GM12873 (cell line): ENCODE measurements around the gene VIPR2.

ENCODE experiments used
- TF ChIP-seq, protein P1 (sequence below): IDR thresholded peaks from 2 replicates; pipeline ENCODE4 v1.5.1; 2012; ENCODE audit warnings: low read depth, mild to moderate bottlenecking, moderate library complexity, low read length, control low read depth; ENCODE audit not compliant: insufficient read depth; ENCODE audit errors: missing control alignments

The VIPR2 gene, protein sequence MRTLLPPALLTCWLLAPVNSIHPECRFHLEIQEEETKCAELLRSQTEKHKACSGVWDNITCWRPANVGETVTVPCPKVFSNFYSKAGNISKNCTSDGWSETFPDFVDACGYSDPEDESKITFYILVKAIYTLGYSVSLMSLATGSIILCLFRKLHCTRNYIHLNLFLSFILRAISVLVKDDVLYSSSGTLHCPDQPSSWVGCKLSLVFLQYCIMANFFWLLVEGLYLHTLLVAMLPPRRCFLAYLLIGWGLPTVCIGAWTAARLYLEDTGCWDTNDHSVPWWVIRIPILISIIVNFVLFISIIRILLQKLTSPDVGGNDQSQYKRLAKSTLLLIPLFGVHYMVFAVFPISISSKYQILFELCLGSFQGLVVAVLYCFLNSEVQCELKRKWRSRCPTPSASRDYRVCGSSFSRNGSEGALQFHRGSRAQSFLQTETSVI

DNA sequence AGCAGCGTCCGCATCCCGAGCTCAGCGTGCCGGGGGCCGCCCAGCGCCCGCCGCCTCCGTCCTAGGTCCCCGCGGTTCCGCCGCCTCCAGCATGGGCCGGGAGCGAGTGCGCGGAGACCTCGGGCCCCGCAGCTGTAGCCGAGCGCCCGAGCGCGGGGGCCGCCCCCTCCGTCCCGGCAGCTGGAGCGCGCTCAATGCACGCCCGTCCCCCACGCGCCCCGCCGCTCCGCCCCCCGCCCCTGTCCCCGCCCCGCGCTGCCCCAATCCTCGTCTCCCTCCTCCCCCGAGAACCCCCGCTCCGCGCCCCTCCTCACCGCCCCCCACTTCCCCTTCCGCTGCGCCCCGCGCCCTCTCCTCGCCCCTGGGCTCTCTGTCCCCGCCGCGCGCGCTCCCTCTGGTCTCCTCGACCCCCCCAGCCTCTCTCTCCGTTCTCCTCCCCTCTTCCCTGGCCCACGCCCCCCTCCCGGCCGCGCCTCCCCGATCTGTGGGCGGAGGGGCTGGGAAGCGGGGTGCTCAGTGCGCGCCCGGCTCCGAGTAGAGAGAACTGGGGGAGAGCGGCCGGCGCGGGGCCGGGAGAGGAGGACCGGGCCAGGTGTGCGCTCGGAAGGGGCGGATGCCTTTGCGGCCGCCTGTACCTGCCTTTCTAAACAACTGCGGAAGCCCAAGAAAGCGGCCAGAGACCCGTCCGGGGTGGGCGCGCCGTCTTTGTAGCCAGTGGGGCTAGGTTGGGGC, at the start of gene VIPR2:
Gene VIPR2, minus strand, starts transcription at position 110 of the 732 bp plus-strand sequence. Its CDS starts 96 bp downstream, at position 14.
- TF ChIP-seq, protein P1, sequence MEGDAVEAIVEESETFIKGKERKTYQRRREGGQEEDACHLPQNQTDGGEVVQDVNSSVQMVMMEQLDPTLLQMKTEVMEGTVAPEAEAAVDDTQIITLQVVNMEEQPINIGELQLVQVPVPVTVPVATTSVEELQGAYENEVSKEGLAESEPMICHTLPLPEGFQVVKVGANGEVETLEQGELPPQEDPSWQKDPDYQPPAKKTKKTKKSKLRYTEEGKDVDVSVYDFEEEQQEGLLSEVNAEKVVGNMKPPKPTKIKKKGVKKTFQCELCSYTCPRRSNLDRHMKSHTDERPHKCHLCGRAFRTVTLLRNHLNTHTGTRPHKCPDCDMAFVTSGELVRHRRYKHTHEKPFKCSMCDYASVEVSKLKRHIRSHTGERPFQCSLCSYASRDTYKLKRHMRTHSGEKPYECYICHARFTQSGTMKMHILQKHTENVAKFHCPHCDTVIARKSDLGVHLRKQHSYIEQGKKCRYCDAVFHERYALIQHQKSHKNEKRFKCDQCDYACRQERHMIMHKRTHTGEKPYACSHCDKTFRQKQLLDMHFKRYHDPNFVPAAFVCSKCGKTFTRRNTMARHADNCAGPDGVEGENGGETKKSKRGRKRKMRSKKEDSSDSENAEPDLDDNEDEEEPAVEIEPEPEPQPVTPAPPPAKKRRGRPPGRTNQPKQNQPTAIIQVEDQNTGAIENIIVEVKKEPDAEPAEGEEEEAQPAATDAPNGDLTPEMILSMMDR = no peak

DNA sequence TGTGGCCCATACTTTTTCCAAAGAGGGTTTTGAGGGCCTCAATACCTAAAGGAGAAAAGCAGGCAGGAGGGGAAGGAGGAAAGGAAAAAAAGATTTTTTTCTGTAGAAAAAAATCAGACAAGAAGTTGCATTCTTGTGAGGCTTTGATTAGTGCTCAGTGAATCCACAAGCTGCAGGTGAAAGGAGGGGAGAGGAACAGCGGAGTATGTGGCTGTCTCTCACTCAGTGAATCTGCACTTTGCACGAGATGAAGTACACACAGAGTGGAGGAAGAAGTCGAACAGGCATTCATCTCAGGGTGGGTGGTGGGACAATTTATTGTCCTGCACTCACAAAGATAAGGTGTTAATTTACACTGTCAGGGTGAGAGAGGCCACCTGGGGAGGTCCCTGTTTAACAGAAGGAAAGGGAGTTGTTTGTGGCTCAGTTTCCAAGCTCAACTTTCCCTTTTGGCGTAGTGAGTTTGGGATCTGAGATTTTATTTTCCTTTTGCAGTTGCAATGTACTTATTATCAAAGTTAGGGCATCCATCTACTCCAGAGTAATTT, 49.0 kb upstream of the VIPR2 start:
- TF ChIP-seq, protein P1 = no peak

DNA sequence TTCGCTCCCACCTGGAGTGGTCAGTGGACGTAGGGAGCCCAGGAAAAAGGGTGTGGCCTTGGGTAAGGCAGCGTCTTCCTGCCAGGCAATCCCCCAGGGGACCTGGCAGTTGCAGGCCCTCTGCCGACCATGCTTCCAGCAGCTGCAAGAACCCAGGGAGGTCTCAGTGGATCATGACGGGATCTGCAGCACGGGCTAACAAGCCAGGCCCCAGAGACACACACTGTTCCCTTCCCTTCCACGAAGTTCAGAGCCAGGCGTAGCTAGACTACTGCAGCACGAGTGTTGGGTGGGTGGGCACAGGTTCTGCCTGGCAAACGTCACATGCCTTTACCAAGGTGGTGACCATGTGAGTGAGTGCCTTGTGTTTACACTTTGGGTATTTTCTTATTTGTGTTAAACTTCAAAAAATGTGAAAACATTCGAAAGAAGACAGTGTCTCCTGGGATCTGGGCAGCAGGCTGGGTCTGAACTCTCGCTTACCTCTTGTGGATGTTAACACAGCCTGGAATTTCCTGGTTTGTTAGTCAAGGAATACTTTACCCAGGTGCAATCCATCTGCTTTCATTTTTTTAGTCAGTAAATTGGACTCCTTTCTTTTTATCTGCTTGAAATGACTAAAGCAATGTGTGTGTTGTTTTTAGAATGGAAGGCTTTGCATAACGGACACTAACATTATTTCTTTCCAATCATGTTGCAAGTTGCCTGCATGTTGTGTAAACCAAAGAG, 48.2 kb upstream of the VIPR2 start:
- TF ChIP-seq, protein P1 = no peak

DNA sequence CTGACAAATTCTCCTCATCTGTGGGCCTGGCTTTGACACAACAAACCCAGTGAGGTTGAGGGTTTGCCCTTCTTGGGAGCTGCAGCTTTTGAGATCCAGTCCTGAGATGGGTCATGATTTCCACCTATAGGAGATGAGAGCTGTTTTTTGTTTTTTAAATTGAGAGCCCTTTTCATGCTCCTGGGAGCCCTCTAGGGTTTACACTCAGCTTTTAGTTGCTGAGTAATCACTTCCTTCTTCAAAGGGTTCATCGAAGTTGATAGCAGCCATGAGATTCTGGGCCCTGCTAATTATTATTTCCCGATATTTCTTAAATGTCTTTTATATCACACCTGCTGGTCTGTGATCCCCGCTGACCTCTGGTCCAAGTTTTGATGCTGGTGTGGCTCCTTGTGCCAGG, 47.3 kb upstream of the VIPR2 start:
- TF ChIP-seq, protein P1 = no peak

DNA sequence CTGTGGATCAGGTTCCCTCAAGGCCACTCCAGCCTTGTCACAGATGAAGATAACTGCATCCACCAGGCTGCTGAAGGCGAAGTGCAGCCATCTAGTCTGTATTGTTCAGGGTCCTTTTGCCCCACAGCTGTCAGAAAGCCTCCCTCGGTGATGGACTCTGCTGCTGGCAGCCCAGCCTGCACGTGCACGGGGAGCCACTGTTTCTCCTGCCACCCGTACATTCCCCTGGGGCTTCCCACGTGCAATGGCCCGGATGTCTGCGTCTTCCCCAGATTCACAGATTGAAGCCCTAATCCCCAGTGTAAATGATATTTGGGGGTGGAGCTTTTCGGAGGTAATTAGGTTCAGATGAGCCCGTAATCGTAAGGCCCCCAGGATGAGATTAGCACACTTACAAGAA, 46.6 kb upstream of the VIPR2 start:
- TF ChIP-seq, protein P1 = no peak

DNA sequence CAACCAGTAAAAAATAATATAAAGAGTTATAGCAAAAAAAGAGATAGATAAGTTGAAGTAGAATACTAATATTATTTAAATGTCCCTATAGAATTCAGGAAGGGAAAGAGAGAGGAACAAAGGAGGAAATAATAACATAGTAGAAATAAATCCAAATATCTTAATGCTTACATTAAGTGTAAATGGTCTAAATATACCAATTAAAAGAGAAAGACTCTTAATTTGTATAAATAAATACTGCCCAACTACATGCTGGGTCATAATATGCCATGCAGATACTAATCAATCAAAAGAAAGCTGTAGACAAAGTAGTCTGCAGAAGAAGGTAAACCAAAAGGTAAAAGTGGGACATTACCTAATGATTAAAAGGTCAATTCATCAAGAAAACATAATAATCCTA, 43.3 kb upstream of the VIPR2 start:
- TF ChIP-seq, protein P1 = no peak
